ENCODE data around the gene OSBPL7. TPM values are rescaled to one million over a fixed set of nuclear protein-coding genes. Genes with fewer than 3 reads are reported as not detected.

OSBPL7 gene
- total and polyA plus RNA-seq, 2 of the 4 experiments (the other 2 are of a cell fraction), result 5.2 to 14.5 TPM

- no CpG with 5 or more reads among the region's 3 CpGs for WGBS, 2 experiments (ENCODE audit: extremely low coverage in 2 of 2, insufficient read length in 1 of 2)
- no peak overlapping the region for H2AK5ac ChIP-seq (ENCODE audit: low read depth, low read length)
Measured at GRCh38 chr17:47791025-47791424, 30.6 kb downstream of the OSBPL7 start.

More at GRCh38 chr17:47791025-47791424, 30.6 kb downstream of the OSBPL7 start:
- Histone ChIP-seq H3K4me3 (ENCODE audit: insufficient read depth, low read depth, low read length) (no peak overlapping the region), H2BK120ac (ENCODE audit: low read depth, low read length) (no peak overlapping the region), H2AK9ac (replicated peaks; ENCODE audit: low read depth, low read length, poor library complexity) (no peak overlapping the region), H3K23ac (ENCODE audit: low read depth, low read length) (no peak overlapping the region), H4K8ac (ENCODE audit: low read depth in 2 of 2, low read length in 2 of 2) (no peak overlapping the region), H2BK15ac (ENCODE audit: low read depth, low read length) (no peak overlapping the region), H2BK20ac (ENCODE audit: low read depth, low read length) (no peak overlapping the region), H2AFZ (replicated peaks; ENCODE audit: low read length, poor library complexity) (no peak overlapping the region), H3K9me1 (ENCODE audit: insufficient read depth, low read length) (no peaks in the 10 kb centered on the region), H3K56ac (ENCODE audit: extremely low read depth, insufficient read depth, low read length) (no peak overlapping the region), H3K14ac (replicated peaks; ENCODE audit: low read depth, low read length) (no peak overlapping the region), H4K5ac (ENCODE audit: low read depth, low read length) (no peak overlapping the region), H3K4me2 (ENCODE audit: low read depth, low read length) (no peak overlapping the region), H3K9me3 (ENCODE audit: control insufficient read depth, insufficient read depth, low read length) (no peaks in the 10 kb centered on the region), H3K4me1 (ENCODE audit: control insufficient read depth, insufficient read depth, low read length) (no peaks in the 10 kb centered on the region), H4K91ac (ENCODE audit: insufficient read depth, low read depth, low read length) (no peak overlapping the region), H3K27me3 (ENCODE audit: control insufficient read depth, insufficient read depth, low read length) (peaks cover 55% of the 10 kb centered on the region), H2BK5ac (ENCODE audit: low read depth, low read length, poor library complexity, severe bottlenecking) (no peak overlapping the region), H3K79me1 (ENCODE audit: low read depth in 1 of 2, low read length in 2 of 2) (no peaks in the 10 kb centered on the region), H3K36me3 (ENCODE audit: control insufficient read depth, insufficient read depth, low read length) (no peaks in the 10 kb centered on the region), H3K27ac (ENCODE audit: insufficient read depth, low read length) (no peak overlapping the region), H4K20me1 (ENCODE audit: insufficient read depth, low read length) (no peaks in the 10 kb centered on the region), H3K18ac (ENCODE audit: low read depth, low read length) (no peak overlapping the region), H3K9ac (ENCODE audit: low read depth, low read length) (no peak overlapping the region), H3K4ac (ENCODE audit: low read depth, low read length) (no peak overlapping the region)
- TF ChIP-seq ELK1 (IDR thresholded peaks at IDR 0.05; ENCODE audit: borderline replicate concordance, low read depth, low read length), result no peak
- TF ChIP-seq MAZ (IDR thresholded peaks at IDR 0.05; ENCODE audit: borderline replicate concordance, low read depth, low read length), result no peak
- TF ChIP-seq RAD21 (IDR thresholded peaks at IDR 0.05; ENCODE audit: low read length), result no peak
- no peak for TF ChIP-seq RCOR1 (IDR thresholded peaks at IDR 0.05; ENCODE audit: insufficient replicate concordance, low read length)
- no peak for TF ChIP-seq FOS (IDR thresholded peaks at IDR 0.05; ENCODE audit: low read depth, low read length)
- no peak for TF ChIP-seq CHD1 (IDR thresholded peaks at IDR 0.05; ENCODE audit: low read depth, low read length)
- no peak for TF ChIP-seq NFE2L2 (IDR thresholded peaks at IDR 0.05; ENCODE audit: low read depth, low read length)
- no peak for TF ChIP-seq USF2 (IDR thresholded peaks at IDR 0.05; ENCODE audit: low read depth, low read length)
- TF ChIP-seq RFX5 (IDR thresholded peaks at IDR 0.05; ENCODE audit: low read depth, low read length), result no peak
- TF ChIP-seq CTCF (conservative IDR thresholded peaks at IDR 0.05; ENCODE audit: low read depth, low read length), result no peak
- TF ChIP-seq CEBPB (IDR thresholded peaks at IDR 0.05; ENCODE audit: low read depth, low read length), result no peak
- TF ChIP-seq SMC3 (IDR thresholded peaks at IDR 0.05; ENCODE audit: low read depth, low read length), result no peak
- no peak for TF ChIP-seq BHLHE40 (IDR thresholded peaks at IDR 0.05; ENCODE audit: low read depth, low read length)
- TF ChIP-seq MXI1 (IDR thresholded peaks at IDR 0.05; ENCODE audit: borderline replicate concordance, low read depth, low read length), result no peak
- TF ChIP-seq MAFK (IDR thresholded peaks at IDR 0.05; ENCODE audit: low read depth, low read length), result no peak
- TF ChIP-seq POLR2A (IDR thresholded peaks at IDR 0.05; ENCODE audit: low read depth, low read length), result no peak
- POLR2A ChIA-PET (ENCODE audit: unreplicated experiment), result no interaction called here
- CTCF ChIA-PET, result no interaction called here
- ATAC-seq (ENCODE audit: low read depth) (no peak), DNase-seq (no peak)
- BruUV-seq (replicated peaks), result no TSS peak
- in situ Hi-C loops (cut with MboI; ENCODE audit: low sequenced_read_pairs), result no loop called here
- intact Hi-C loops (cut with micrococcal nuclease), result no loop called here
- dilution Hi-C loops (cut with HindIII; ENCODE audit: low sequenced_read_pairs, unreplicated experiment), result no loop called here

Data from IMR-90 (cell line).